Activated naive CD8-positive, alpha-beta T cell (primary cell): Measurements from ENCODE around the gene SLC25A25.

Source experiments
- H3K27ac Mint-ChIP-seq: one replicate; pipeline ENCODE4 v1.8.0; 2021; ENCODE audit warnings: mixed read lengths
- H3K27me3 Mint-ChIP-seq: one replicate; pipeline ENCODE4 v1.8.0; 2021; ENCODE audit warnings: mixed read lengths
- H3K36me3 Mint-ChIP-seq: one replicate; pipeline ENCODE4 v1.8.0; 2021; ENCODE audit warnings: mixed read lengths
- H3K4me1 Mint-ChIP-seq: one replicate; pipeline ENCODE4 v1.8.0; 2021; ENCODE audit warnings: low read depth, mixed read lengths
- H3K4me3 Mint-ChIP-seq: one replicate; pipeline ENCODE4 v1.8.0; 2021; ENCODE audit warnings: mild to moderate bottlenecking, mixed read lengths
- H3K9me3 Mint-ChIP-seq: one replicate; pipeline ENCODE4 v1.8.0; 2021; ENCODE audit warnings: low read depth, mixed read lengths

Gene SLC25A25

GRCh38 chr9:128077847-128078503, 9.9 kb downstream of the SLC25A25 start:
- peak overlapping the region; percentile 58 for H3K27ac Mint-ChIP-seq
- no peaks in the 10 kb centered on the region for H3K9me3 Mint-ChIP-seq
- no peak overlapping the region for H3K4me3 Mint-ChIP-seq
- peaks cover 58% of the 10 kb centered on the region for H3K4me1 Mint-ChIP-seq
- no peaks in the 10 kb centered on the region for H3K36me3 Mint-ChIP-seq
- no peaks in the 10 kb centered on the region for H3K27me3 Mint-ChIP-seq

GRCh38 chr9:128078504-128079434, 10.7 kb downstream of the SLC25A25 start:
- Mint-ChIP-seq H3K27ac (peak overlapping the region; percentile 58), H3K36me3 (no peaks in the 10 kb centered on the region), H3K9me3 (no peaks in the 10 kb centered on the region), H3K27me3 (no peaks in the 10 kb centered on the region), H3K4me1 (peaks cover 52% of the 10 kb centered on the region), H3K4me3 (peak overlapping the region; percentile 33)

- Mint-ChIP-seq H3K27ac (no peak overlapping the region), H3K36me3 (no peaks in the 10 kb centered on the region), H3K27me3 (no peaks in the 10 kb centered on the region), H3K4me3 (no peak overlapping the region), H3K4me1 (peaks cover 49% of the 10 kb centered on the region), H3K9me3 (no peaks in the 10 kb centered on the region)
Measured at GRCh38 chr9:128080206-128080605, 12.2 kb downstream of the SLC25A25 start.

GRCh38 chr9:128081056-128081455, 13.0 kb downstream of the SLC25A25 start:
- H3K27ac Mint-ChIP-seq, result peak overlapping the region; percentile 82
- no peaks in the 10 kb centered on the region for H3K27me3 Mint-ChIP-seq

GRCh38 chr9:128082151-128082550, 14.1 kb downstream of the SLC25A25 start:
- Mint-ChIP-seq H3K4me3 (no peak overlapping the region), H3K9me3 (no peaks in the 10 kb centered on the region), H3K27ac (peak overlapping the region; percentile 68), H3K36me3 (no peaks in the 10 kb centered on the region), H3K4me1 (peaks cover 44% of the 10 kb centered on the region), H3K27me3 (no peaks in the 10 kb centered on the region)

More at GRCh38 chr9:128081056-128081455, 13.0 kb downstream of the SLC25A25 start:
- no peaks in the 10 kb centered on the region for H3K9me3 Mint-ChIP-seq
- no peaks in the 10 kb centered on the region for H3K36me3 Mint-ChIP-seq
- H3K4me1 Mint-ChIP-seq, result peaks cover 50% of the 10 kb centered on the region
- H3K4me3 Mint-ChIP-seq, result no peak overlapping the region

GRCh38 chr9:128084746-128085145, 16.7 kb downstream of the SLC25A25 start:
- Mint-ChIP-seq H3K4me3 (no peak overlapping the region), H3K4me1 (peaks cover 47% of the 10 kb centered on the region), H3K27me3 (no peaks in the 10 kb centered on the region), H3K36me3 (peaks cover 2% of the 10 kb centered on the region), H3K9me3 (no peaks in the 10 kb centered on the region), H3K27ac (no peak overlapping the region)

- H3K4me3 Mint-ChIP-seq, result no peak overlapping the region
- no peak overlapping the region for H3K27ac Mint-ChIP-seq
- peaks cover 52% of the 10 kb centered on the region for H3K4me1 Mint-ChIP-seq
- peaks cover 2% of the 10 kb centered on the region for H3K36me3 Mint-ChIP-seq
- no peaks in the 10 kb centered on the region for H3K27me3 Mint-ChIP-seq
- H3K9me3 Mint-ChIP-seq, result no peaks in the 10 kb centered on the region
Measured at GRCh38 chr9:128085943-128086342, 17.9 kb downstream of the SLC25A25 start.

GRCh38 chr9:128087262-128087661, 19.2 kb downstream of the SLC25A25 start:
- Mint-ChIP-seq H3K4me1 (peaks cover 54% of the 10 kb centered on the region), H3K9me3 (no peaks in the 10 kb centered on the region), H3K36me3 (peaks cover 2% of the 10 kb centered on the region), H3K4me3 (no peak overlapping the region), H3K27ac (peak overlapping the region; percentile 59), H3K27me3 (no peaks in the 10 kb centered on the region)

GRCh38 chr9:128088253-128088945, 20.4 kb downstream of the SLC25A25 start:
- Mint-ChIP-seq H3K27ac (peak overlapping the region; percentile 54), H3K36me3 (peaks cover 2% of the 10 kb centered on the region), H3K9me3 (no peaks in the 10 kb centered on the region), H3K4me1 (peaks cover 64% of the 10 kb centered on the region), H3K4me3 (peak overlapping the region; percentile 4), H3K27me3 (no peaks in the 10 kb centered on the region)

GRCh38 chr9:128089299-128089698, 21.3 kb downstream of the SLC25A25 start:
- no peaks in the 10 kb centered on the region for H3K9me3 Mint-ChIP-seq
- H3K36me3 Mint-ChIP-seq, result peaks cover 2% of the 10 kb centered on the region
- H3K27ac Mint-ChIP-seq, result peak overlapping the region; percentile 79
- H3K27me3 Mint-ChIP-seq, result no peaks in the 10 kb centered on the region
- peaks cover 66% of the 10 kb centered on the region for H3K4me1 Mint-ChIP-seq
- H3K4me3 Mint-ChIP-seq, result no peak overlapping the region

- Mint-ChIP-seq H3K27me3 (no peaks in the 10 kb centered on the region), H3K27ac (peak overlapping the region; percentile 46), H3K9me3 (no peaks in the 10 kb centered on the region), H3K4me3 (peak overlapping the region; percentile 49), H3K36me3 (peaks cover 2% of the 10 kb centered on the region), H3K4me1 (peaks cover 75% of the 10 kb centered on the region)
Measured at GRCh38 chr9:128091144-128091543, 23.1 kb downstream of the SLC25A25 start.

- Mint-ChIP-seq H3K27ac (peak overlapping the region; percentile 96), H3K9me3 (no peaks in the 10 kb centered on the region), H3K4me3 (peak overlapping the region; percentile 67), H3K36me3 (peaks cover 2% of the 10 kb centered on the region), H3K27me3 (no peaks in the 10 kb centered on the region), H3K4me1 (peaks cover 77% of the 10 kb centered on the region)
Measured at GRCh38 chr9:128091571-128091970, 23.5 kb downstream of the SLC25A25 start.

- H3K4me3 Mint-ChIP-seq, result peak overlapping the region; percentile 82
- no peaks in the 10 kb centered on the region for H3K27me3 Mint-ChIP-seq
- peak overlapping the region; percentile 96 for H3K27ac Mint-ChIP-seq
- peaks cover 83% of the 10 kb centered on the region for H3K4me1 Mint-ChIP-seq
- no peaks in the 10 kb centered on the region for H3K9me3 Mint-ChIP-seq
- peaks cover under 1% of the 10 kb centered on the region for H3K36me3 Mint-ChIP-seq
Measured at GRCh38 chr9:128092199-128092977, 24.4 kb downstream of the SLC25A25 start.

- H3K4me1 Mint-ChIP-seq, result peaks cover 81% of the 10 kb centered on the region
- no peaks in the 10 kb centered on the region for H3K9me3 Mint-ChIP-seq
- H3K4me3 Mint-ChIP-seq, result peak overlapping the region; percentile 82
Measured at GRCh38 chr9:128093011-128093410, 25.0 kb downstream of the SLC25A25 start.

More at GRCh38 chr9:128093011-128093410, 25.0 kb downstream of the SLC25A25 start:
- H3K27me3 Mint-ChIP-seq, result no peaks in the 10 kb centered on the region
- H3K36me3 Mint-ChIP-seq, result no peaks in the 10 kb centered on the region
- H3K27ac Mint-ChIP-seq, result peak overlapping the region; percentile 96
